ENCODE data around the gene PHF24. TPM values are rescaled to one million over a fixed set of nuclear protein-coding genes. Genes with fewer than 3 reads are reported as not detected.

Gene PHF24
- total and polyA plus RNA-seq, 2 of the 4 experiments (the other 2 are of a cell fraction): 0.02 TPM; not detected in 1

DNA sequence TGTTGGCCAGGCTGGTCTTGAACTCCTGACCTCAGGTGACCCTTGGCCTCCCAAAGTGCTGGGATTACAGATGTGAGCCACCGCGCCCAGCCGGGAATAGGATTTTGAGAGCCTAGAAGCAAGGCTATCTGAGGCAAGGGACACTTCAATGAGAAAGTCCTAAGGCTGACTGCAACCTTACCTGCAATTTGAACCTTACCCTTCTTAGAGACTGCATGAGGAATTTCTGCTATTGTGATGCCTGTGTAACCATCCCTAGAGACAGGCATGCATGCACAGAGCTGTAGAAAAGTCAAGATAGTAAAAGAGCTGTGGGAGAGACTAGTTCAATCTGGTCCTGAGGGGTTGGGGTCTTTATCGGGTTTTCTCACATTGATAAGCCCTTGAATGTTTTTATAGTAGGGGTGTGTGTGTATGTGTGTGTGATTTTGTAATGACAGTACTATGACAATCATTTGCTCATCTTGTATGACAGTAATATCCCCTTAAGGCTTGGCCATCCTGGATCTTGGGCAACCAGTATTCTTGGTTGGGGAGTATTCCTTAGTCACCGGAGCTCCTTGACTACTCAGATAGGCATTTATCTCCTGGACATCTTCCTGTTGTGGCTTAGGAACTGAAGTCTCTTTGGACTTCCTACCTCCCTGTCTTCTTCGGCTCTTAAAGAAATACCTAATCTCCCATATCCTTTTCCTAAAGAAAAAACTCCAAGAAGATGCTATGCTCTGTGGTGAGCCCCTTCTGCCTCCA lies 42.6 kb downstream of the PHF24 start:
- Histone ChIP-seq H3K9me1 (ENCODE audit: insufficient read depth, low read length) (peaks cover 20% of the 10 kb centered on the region), H3K56ac (ENCODE audit: extremely low read depth, insufficient read depth, low read length) (no peak overlapping the region; the same call in 1 of the 2 replicates), H2BK5ac (ENCODE audit: low read depth, low read length, poor library complexity, severe bottlenecking) (peak overlapping the region; percentile 68), H3K27ac (ENCODE audit: insufficient read depth, low read length) (no peak overlapping the region), H3K4ac (ENCODE audit: low read depth, low read length) (peak overlapping the region; percentile 52; the same call in 1 of the 2 replicates), H3K4me2 (ENCODE audit: low read depth, low read length) (peak overlapping the region; percentile 29; the same call in 1 of the 2 replicates), H3K9ac (ENCODE audit: low read depth, low read length) (no peak overlapping the region), H4K91ac (ENCODE audit: insufficient read depth, low read depth, low read length) (peak overlapping the region; percentile 40; the same call in 1 of the 2 replicates), H3K18ac (ENCODE audit: low read depth, low read length) (peak overlapping the region; percentile 57; the same call in 1 of the 2 replicates), H4K8ac (ENCODE audit: low read depth in 2 of 2, low read length in 2 of 2) (peak overlapping the region in 1 of 2 experiments; percentile 8; a peak in 1 of 4 replicates), H3K23ac (ENCODE audit: low read depth, low read length) (peak overlapping the region; percentile 41; the same call in 1 of the 2 replicates), H3K36me3 (ENCODE audit: control insufficient read depth, insufficient read depth, low read length) (peaks cover 17% of the 10 kb centered on the region), H3K4me3 (ENCODE audit: insufficient read depth, low read depth, low read length) (no peak overlapping the region), H4K20me1 (ENCODE audit: insufficient read depth, low read length) (no peaks in the 10 kb centered on the region), H4K5ac (ENCODE audit: low read depth, low read length) (no peak overlapping the region), H3K79me1 (ENCODE audit: low read depth in 1 of 2, low read length in 2 of 2) (peaks cover 6 to 16% of the 10 kb centered on the region in 2 experiments; a peak in 3 of 4 replicates), H2AFZ (replicated peaks; ENCODE audit: low read length, poor library complexity) (peak overlapping the region; percentile 58), H3K9me3 (ENCODE audit: control insufficient read depth, insufficient read depth, low read length) (no peaks in the 10 kb centered on the region), H3K27me3 (ENCODE audit: control insufficient read depth, insufficient read depth, low read length) (no peaks in the 10 kb centered on the region), H3K4me1 (ENCODE audit: control insufficient read depth, insufficient read depth, low read length) (peaks cover 9% of the 10 kb centered on the region), H2AK5ac (ENCODE audit: low read depth, low read length) (peak overlapping the region; percentile 27; the same call in 1 of the 2 replicates), H2BK120ac (ENCODE audit: low read depth, low read length) (peak overlapping the region; percentile 49; the same call in 1 of the 2 replicates), H2BK15ac (ENCODE audit: low read depth, low read length) (peak overlapping the region; percentile 57; the same call in 2 of the 3 replicates), H2AK9ac (replicated peaks; ENCODE audit: low read depth, low read length, poor library complexity) (peak overlapping the region; percentile 79), H3K14ac (replicated peaks; ENCODE audit: low read depth, low read length) (peak overlapping the region; percentile 65), H2BK20ac (ENCODE audit: low read depth, low read length) (peak overlapping the region; percentile 49; the same call in 1 of the 2 replicates)
- ChIA-PET POLR2A (ENCODE audit: unreplicated experiment) (no interaction called here), CTCF (interaction anchor here (1.2 kb wide), 1 partner anchor 51 kb away, joined by 3 read pairs; no protein-coding TSS in a partner anchor)
- DNase-seq: peak; percentile 70
- no TSS peak for BruUV-seq (replicated peaks)
- in situ Hi-C loops (cut with MboI; ENCODE audit: low sequenced_read_pairs): no loop called here
- no CpG with 5 or more reads among the region's 6 CpGs for WGBS, 2 experiments (ENCODE audit: extremely low coverage in 2 of 2, insufficient read length in 1 of 2)
- intact Hi-C loops (cut with micrococcal nuclease): no loop called here
- ATAC-seq (ENCODE audit: low read depth): peak; percentile 66
- dilution Hi-C loops (cut with HindIII; ENCODE audit: low sequenced_read_pairs, unreplicated experiment): no loop called here
- TF ChIP-seq MAZ (IDR thresholded peaks at IDR 0.05; ENCODE audit: borderline replicate concordance, low read depth, low read length) (no peak), CEBPB (IDR thresholded peaks at IDR 0.05; ENCODE audit: low read depth, low read length) (peak; percentile 82), MXI1 (IDR thresholded peaks at IDR 0.05; ENCODE audit: borderline replicate concordance, low read depth, low read length) (no peak)
